SJSA1 (cell line): ENCODE results near the gene WNK4. TPM values are rescaled to one million over a fixed set of nuclear protein-coding genes. Genes with fewer than 3 reads are reported as not detected.

Experiments
- DNase-seq, 2 experiments: peaks; one replicate each; pipeline ENCODE4 v3.0.0-alpha.2; 2015 to 2020; ENCODE audit warnings: low spot score in 2 of 2, low read depth in 1 of 2
- H3K27ac ChIP-seq: fragments of 250-450 bp; sonication (Bioruptor Pico); 2 replicates; pipeline ENCODE4 v1.5.1; 2020; ENCODE audit warnings: mild to moderate bottlenecking, moderate library complexity
- H3K27me3 ChIP-seq: fragments of 250-450 bp; sonication (Bioruptor Pico); replicated peaks from 2 replicates; pipeline ENCODE4 v1.5.1; 2020; ENCODE audit warnings: mild to moderate bottlenecking, moderate library complexity
- H3K36me3 ChIP-seq: fragments of 250-450 bp; sonication (Bioruptor Pico); 2 replicates; pipeline ENCODE4 v1.5.1; 2020; ENCODE audit warnings: mild to moderate bottlenecking
- H3K4me1 ChIP-seq: fragments of 250-450 bp; sonication (Bioruptor Pico); replicated peaks from 2 replicates; pipeline ENCODE4 v1.6.1; 2021; ENCODE audit warnings: mild to moderate bottlenecking
- H3K4me3 ChIP-seq: fragments of 250-450 bp; sonication (Bioruptor Pico); 2 replicates; pipeline ENCODE4 v1.5.1; 2020; ENCODE audit warnings: mild to moderate bottlenecking
- H3K9me3 ChIP-seq: fragments of 250-450 bp; sonication (Bioruptor Pico); replicated peaks from 2 replicates; pipeline ENCODE4 v1.5.1; 2020; ENCODE audit warnings: mild to moderate bottlenecking
- total RNA-seq: library from RNA; depleted of rRNA; stranded (reverse); fragments of >200 nt; shearing (Covaris generic); gene quantifications from 2 replicates; pipeline ENCODE4 v1.2.3, GENCODE V29; 2014

The WNK4 gene
- total RNA-seq, 1 experiment from 2014 or later = not detected

DNA sequence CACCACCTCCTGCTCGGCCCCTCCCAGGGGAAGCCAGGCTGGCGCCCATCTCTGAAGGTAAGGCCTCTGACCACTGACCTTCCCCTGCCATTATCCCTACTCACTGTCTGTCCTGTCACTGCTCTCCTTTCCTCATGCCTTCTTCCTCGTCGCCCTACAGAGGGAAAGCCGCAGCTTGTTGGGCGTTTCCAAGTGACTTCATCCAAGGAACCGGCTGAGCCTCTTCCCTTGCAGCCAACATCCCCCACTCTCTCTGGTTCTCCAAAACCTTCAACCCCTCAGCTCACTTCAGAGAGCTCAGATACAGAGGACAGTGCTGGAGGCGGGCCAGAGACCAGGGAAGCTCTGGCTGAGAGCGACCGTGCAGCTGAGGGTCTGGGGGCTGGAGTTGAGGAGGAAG, 15.1 kb downstream of the WNK4 start:
- Histone ChIP-seq H3K36me3 (peaks cover 14% of the 10 kb centered on the region; the same call in 1 of the 2 replicates), H3K27ac (no peak overlapping the region), H3K4me3 (no peak overlapping the region), H3K4me1 (peaks cover 16% of the 10 kb centered on the region), H3K27me3 (no peaks in the 10 kb centered on the region), H3K9me3 (no peaks in the 10 kb centered on the region)
- no peak for DNase-seq

DNA sequence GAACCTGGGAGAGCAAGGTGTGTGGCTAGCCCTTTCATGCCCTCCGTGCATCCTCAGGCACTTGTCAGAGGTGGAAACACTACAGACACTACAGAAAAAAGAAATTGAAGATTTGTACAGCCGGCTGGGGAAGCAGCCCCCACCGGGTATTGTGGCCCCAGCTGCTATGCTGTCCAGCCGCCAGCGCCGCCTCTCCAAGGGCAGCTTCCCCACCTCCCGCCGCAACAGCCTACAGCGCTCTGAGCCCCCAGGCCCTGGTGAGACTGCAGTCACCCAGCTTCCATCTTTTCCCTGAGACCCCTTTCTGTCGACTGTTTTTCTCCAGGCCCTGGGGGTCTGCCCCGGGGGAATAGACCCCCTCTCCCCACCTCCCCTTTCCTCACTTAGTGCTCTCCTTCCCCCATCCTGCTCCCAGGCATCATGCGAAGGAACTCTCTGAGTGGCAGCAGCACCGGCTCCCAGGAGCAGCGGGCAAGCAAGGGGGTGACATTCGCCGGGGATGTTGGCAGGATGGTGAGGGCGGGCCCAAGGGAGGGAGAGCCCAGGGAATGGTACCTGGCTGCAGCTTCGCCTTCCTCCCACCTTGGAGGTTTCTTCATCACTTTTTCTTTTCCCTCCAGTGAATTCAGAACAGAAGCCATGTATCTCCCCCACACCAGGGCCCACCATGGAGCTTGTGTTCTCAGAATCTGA, 15.8 kb downstream of the WNK4 start:
- no peak for DNase-seq
- Histone ChIP-seq H3K27me3 (no peaks in the 10 kb centered on the region), H3K4me3 (no peak overlapping the region), H3K36me3 (peaks cover 14% of the 10 kb centered on the region; the same call in 1 of the 2 replicates), H3K4me1 (peaks cover 16% of the 10 kb centered on the region), H3K9me3 (no peaks in the 10 kb centered on the region), H3K27ac (no peak overlapping the region)

DNA sequence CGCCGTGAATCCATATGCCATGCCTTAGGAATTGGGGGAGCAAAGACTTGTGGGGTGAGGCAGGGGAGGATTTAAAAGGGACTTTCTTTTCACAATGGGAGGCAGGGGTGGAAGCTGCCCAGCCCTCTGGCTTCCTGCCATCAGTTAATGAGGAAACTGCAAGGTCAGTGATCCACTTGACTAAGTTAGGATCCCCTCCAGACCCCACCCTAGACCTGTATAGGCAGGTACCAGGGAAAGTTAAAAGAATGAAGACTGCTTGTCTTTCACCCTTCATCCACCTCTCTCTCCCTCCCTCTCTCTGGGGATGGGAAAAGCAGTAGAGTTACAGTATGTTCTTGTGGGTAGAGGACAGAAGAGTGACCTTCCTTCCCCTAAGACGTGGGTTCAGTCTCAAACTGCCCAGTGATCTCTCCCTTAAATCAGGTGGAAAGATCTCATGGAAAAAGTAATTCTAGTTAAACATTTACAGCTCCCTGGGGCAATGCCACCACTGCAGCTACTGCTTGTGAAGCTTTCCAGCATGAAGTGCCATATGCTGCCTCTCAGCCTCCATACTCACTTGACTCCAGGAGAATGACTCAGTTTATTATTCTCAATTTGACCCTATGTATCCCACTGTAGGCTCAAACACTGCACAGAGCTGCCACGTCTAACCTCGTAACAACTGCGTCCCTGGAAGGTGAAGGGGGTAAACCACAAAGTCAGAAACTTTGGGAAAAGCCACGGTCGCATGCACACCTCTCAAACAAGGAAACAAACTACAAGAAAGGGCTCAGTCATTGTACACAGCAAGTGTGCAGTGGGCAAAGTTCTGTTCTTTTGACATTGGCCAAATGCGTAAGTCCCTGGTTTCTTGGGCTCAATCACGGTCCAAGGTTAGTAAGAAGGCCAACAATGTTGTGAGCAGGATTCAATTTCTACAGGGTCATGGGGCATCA, 16.9 kb downstream of the WNK4 start:
- no peak for DNase-seq
- Histone ChIP-seq H3K27me3 (no peaks in the 10 kb centered on the region), H3K4me3 (peak overlapping the region; percentile 69), H3K27ac (no peak overlapping the region), H3K36me3 (peaks cover 14% of the 10 kb centered on the region; the same call in 1 of the 2 replicates), H3K9me3 (no peaks in the 10 kb centered on the region), H3K4me1 (peaks cover 16% of the 10 kb centered on the region)

DNA sequence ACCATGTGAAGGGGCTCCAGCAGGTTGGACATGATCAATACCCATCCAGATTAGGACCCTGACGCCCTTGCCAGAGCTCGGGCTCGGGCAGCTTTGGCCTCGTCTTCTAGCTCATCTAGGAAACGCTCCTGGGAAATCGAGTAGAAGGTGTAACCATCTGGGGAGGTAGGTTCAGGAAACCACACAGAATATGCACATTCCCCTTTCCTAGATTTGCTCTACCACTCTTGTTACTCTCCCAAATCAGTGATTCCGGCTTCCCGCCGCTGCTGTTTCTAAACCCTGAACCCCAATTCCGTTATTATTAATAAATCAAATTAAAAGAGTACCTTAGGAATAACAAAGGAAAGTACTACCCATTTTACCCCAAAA, 17.6 kb downstream of the WNK4 start:
- Histone ChIP-seq H3K9me3 (no peaks in the 10 kb centered on the region), H3K4me1 (peaks cover 16% of the 10 kb centered on the region), H3K4me3 (peak overlapping the region; percentile 69), H3K27me3 (no peaks in the 10 kb centered on the region), H3K27ac (peak overlapping the region; percentile 30; the same call in 1 of the 2 replicates), H3K36me3 (peaks cover 14% of the 10 kb centered on the region; the same call in 1 of the 2 replicates)
- DNase-seq = no peak

DNA sequence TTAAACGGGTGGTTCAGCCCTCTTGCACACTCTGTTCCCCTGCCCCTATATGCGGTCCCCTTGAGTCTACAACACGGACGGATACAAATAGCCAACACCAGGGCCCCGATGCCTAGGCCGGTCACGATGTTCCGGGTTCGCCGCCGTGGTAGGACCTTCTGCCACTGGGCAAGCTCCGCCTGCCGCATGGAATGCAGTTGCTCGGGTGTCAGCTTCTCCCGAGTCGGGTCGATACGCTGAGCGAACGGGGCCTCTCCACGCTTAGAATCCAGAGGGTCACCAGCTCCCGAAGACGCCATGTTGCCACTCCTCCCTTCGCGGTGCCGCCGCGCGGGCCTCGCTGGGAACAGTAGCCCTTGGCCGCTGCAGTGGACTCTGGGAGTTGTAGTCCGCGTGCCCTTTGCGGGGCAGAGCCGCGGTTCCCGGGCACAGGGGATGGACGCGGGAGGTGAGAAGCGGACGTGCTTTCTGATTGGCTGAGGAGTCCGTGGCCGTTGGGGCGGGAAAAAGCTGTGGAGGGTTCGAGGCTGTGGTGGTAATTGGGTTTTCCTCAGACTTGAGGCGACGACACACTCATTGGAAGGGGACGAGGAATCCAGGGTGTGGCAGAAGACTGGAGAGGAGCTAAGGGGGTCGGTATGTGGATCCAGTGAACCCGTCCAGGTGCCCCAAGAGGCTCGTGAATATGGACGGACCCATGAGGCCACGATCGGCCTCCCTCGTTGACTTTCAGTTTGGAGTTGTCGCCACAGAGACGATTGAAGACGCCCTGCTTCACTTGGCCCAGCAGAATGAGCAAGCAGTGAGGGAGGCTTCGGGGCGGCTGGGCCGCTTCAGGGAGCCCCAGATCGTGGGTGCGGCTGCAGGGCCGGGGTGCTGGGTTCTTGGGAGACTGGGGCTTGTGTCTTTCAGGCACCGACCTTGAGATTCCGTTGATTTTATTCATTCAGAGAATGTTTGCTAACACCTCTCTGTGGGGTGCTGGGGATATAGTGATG, 18.3 kb downstream of the WNK4 start, which contains the start of the genes CNTD1 and COA3:
Gene CNTD1 (plus strand): TSS at position 479 of the 998 bp plus-strand sequence. CDS start 207 bp downstream, at position 686.
Gene COA3 (minus strand): TSS at position 322 of the 998 bp plus-strand sequence. CDS start 23 bp downstream, at position 299.
- peak within 1 kb of the TSS; percentile 30 for H3K27ac ChIP-seq
- DNase-seq = peak; percentile 73 to 87
- H3K4me1 ChIP-seq = peaks cover 16% of the 10 kb centered on the region
- peak within 1 kb of the TSS; percentile 69 for H3K4me3 ChIP-seq
- no peaks in the 10 kb centered on the region for H3K27me3 ChIP-seq
- peaks cover 14% of the 10 kb centered on the region; the same call in 1 of the 2 replicates for H3K36me3 ChIP-seq
- H3K9me3 ChIP-seq = no peaks in the 10 kb centered on the region

DNA sequence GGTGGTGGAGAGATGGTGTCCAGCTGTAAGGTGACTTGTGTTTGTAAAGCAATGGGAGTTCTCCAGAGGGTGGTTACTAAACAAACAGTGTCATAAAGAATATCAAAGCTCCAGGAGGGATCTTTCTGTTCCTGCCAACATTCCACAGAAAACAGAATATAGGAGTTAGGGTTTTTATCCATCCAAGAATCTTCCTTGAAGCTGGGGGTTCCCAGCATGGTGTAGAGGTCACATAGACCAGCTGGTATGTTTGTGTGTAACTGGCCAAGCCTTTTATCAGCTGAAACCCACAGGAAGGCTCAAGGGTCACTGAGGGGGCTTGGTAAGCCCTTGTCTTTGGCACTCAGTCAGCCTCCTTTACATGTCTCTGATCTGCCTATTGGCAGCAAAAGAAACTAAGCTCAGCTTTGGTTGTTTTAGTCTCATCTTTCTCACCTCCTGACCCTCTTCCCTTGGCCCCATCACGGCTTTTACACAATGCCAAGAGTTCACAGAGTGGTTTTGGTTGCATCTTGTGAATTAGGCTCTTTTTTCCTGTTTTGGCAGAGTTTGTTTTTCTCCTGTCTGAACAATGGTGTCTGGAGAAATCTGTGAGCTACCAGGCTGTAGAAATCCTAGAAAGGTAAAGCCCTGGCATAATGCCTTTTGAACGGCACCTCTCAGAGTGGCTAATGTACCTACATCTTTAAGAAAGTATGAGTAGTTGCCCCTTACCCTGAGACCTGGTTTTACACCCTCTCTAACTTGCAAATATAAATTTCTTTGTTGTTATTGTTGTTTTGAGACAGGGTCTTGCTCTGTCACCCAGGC, 22.9 kb downstream of the WNK4 start:
- Histone ChIP-seq H3K27ac (no peak overlapping the region), H3K36me3 (peaks cover 2% of the 10 kb centered on the region; the same call in 1 of the 2 replicates), H3K4me3 (no peak overlapping the region), H3K4me1 (peaks cover 6% of the 10 kb centered on the region), H3K27me3 (no peaks in the 10 kb centered on the region), H3K9me3 (no peaks in the 10 kb centered on the region)
- DNase-seq = no peak

DNA sequence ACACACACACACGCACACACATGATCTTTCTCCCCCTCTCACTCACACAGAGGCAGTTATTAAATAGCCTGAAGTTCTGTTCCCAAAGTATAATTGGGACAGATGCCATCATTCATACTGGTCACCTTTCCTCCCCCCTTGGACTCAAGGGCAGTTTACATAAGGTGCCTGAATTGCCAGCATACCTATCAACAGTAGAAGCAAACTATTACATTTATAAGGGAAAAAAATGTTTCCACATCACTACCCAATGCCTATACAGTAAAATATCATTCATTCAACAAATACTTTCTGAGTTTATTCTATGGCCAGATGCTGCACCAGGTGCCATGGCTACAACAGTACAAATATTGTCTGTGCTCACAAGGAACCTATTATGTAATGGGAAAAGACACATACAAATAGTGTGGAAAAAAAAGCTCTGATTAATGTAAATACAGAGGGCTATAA, 24.5 kb downstream of the WNK4 start:
- Histone ChIP-seq H3K27me3 (no peaks in the 10 kb centered on the region), H3K4me1 (no peaks in the 10 kb centered on the region), H3K4me3 (no peak overlapping the region), H3K27ac (no peak overlapping the region), H3K36me3 (peaks cover 8% of the 10 kb centered on the region; the same call in 1 of the 2 replicates), H3K9me3 (no peaks in the 10 kb centered on the region)
- DNase-seq = no peak

DNA sequence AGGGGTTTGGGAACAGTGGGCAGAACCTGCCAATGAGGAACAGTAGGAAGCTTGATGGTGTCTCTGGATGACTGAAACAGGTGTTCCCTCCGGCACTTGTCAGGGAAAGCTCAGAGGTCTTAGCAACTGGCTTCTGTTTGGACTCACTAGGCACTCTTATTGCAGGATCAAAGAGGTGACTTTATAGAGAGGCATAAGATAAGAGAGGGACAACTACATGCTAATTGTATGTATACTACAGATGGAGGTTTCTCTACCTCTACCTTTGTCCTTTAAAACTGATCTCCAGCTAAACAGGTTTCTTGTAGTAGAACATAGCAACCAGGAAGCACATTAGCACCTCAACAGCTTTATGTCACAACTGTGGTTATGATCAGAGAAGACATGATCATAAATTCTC, 25.8 kb downstream of the WNK4 start:
- Histone ChIP-seq H3K4me3 (no peak overlapping the region), H3K27ac (no peak overlapping the region), H3K9me3 (no peaks in the 10 kb centered on the region), H3K36me3 (peaks cover 16% of the 10 kb centered on the region), H3K4me1 (no peaks in the 10 kb centered on the region), H3K27me3 (no peaks in the 10 kb centered on the region)
- no peak for DNase-seq

DNA sequence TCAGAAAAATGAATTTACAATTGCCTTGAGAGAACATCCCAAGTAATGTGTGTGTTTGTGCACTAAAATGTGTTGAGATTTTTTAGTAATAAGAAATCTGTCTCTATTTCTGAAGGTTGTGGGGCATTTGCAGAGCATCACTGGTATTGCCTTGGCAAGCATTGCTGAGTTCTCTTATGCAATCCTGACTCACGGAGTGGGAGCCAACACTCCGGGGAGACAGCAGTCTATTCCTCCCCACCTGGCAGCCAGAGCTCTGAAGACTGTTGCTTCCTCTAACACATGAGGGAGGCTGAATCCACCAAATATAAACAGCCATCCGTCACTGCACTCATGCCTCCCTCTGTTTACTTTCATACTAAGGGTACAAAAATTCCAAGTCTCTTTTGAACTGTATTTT, 28.8 kb downstream of the WNK4 start:
- H3K9me3 ChIP-seq = no peaks in the 10 kb centered on the region
- DNase-seq = no peak
- H3K4me1 ChIP-seq = peaks cover 2% of the 10 kb centered on the region
- no peak overlapping the region for H3K27ac ChIP-seq
- no peak overlapping the region for H3K4me3 ChIP-seq
- H3K36me3 ChIP-seq = peaks cover 37% of the 10 kb centered on the region
- no peaks in the 10 kb centered on the region for H3K27me3 ChIP-seq

DNA sequence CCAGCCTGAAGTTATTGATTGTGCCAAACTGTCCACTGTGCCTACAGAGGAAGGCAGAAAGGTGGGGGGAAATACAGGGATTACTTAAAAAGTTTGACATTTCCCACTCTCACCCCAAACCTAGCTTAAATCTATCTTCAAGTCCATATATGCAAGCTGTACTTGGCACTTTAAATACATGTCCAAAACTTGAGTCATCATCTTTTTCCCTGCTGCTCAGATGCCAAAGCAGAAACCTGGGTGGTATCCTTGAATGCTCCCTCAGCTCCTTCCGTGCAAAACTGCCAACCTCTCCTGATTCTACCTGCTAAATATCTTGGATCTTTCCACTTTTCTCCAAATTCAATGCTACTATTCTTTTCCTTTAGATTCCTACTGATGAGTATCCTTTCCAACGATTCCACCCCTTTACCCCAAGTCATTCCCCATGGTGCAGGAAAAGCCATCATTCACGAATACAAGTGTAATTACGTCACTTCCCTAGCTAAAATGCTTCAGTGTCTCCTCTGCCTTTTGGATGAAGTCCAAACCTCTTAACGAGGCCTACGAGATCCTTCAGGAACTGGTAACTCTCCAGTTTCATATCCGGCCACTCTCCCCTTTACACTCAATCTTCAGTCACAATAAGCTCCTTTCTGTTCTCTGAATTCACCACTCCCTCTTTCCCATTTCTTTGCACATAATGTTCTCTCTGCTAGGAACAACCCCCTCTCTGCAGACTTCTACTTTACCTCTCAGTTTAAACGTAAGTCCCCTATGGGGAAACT, 34.4 kb downstream of the WNK4 start:
- peaks cover 77% of the 10 kb centered on the region for H3K36me3 ChIP-seq
- H3K4me1 ChIP-seq = peaks cover 22% of the 10 kb centered on the region
- no peak overlapping the region for H3K4me3 ChIP-seq
- no peaks in the 10 kb centered on the region for H3K27me3 ChIP-seq
- peak in 1 of 2 experiments; percentile 39 for DNase-seq
- peak overlapping the region; percentile 40 for H3K27ac ChIP-seq
- H3K9me3 ChIP-seq = no peaks in the 10 kb centered on the region

DNA sequence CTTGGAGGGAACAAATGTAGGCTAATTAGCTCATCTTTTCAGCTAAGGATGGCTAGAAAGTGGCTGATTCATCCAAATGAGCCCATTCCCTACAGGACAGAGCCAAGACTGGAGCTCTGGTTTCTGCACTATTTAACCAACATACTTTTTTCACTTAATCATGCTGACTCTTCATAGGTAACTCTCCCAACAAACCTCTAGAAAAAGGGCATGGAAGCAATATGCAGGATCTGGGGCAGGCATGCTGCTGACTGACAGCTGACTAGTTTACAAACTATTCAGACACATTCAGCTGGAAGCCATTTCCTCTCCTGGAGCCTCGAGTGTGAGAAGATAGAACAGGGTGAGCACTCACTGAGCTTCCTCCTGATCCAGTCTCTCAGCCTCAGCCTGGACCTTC, 37.5 kb downstream of the WNK4 start:
- Histone ChIP-seq H3K9me3 (no peaks in the 10 kb centered on the region), H3K4me1 (peaks cover 22% of the 10 kb centered on the region), H3K27ac (no peak overlapping the region), H3K27me3 (no peaks in the 10 kb centered on the region), H3K36me3 (peaks cover 89% of the 10 kb centered on the region), H3K4me3 (no peak overlapping the region)
- no peak for DNase-seq

DNA sequence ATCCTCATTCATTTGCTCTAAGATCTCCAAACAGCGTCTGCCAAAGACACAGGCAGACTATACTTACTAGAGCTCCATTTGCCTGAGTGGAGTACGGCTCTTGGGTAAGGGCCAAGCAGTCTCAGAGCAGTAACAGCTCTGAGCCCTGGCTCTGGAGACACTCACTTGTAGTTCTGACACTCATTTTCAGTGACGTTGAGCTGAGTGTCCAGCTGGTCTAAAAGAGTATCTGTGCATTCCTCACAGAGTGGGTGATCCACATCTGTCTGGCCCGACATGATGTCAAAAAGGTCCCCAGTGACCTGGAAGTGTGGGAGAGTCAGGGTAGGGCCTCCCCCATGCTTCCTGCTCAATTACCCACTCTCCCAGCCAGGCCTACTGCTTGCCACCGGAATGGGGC, 38.0 kb downstream of the WNK4 start:
- Histone ChIP-seq H3K9me3 (no peaks in the 10 kb centered on the region), H3K27me3 (no peaks in the 10 kb centered on the region), H3K4me3 (no peak overlapping the region), H3K36me3 (peaks cover 85% of the 10 kb centered on the region), H3K27ac (no peak overlapping the region), H3K4me1 (peaks cover 25% of the 10 kb centered on the region)
- DNase-seq = no peak
